ENCODE results near the gene GPM6B. TPM values are rescaled to one million over a fixed set of nuclear protein-coding genes. Genes with fewer than 3 reads are reported as not detected.

The GPM6B gene
- total RNA-seq, 1 donor, result 0.21 TPM

DNA sequence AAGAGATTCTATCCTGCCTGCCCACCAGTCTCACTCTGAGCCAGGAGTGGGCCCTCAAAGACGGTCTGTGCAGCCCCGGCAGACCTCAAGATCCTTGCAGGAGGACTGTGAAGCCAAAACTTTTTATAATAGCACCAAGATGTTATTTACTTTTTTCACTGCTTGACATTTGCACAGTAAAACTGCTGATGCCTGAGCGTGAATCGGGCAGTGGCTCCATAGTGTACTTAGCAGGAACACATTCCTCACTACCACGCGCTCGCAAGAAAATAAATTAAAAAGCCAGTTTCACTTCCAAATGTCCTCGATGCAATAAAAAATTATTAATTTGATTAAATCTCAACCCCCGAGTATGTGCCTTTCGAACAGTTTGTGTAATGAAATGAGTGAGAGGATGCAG lies 22.5 kb downstream of the GPM6B start:
- no peaks in the 10 kb centered on the region for H3K9me3 ChIP-seq (ENCODE audit: low read depth, low read length)
- H3K27me3 ChIP-seq (ENCODE audit: insufficient read depth, low read length), result no peaks in the 10 kb centered on the region
- H3K4me3 ChIP-seq (ENCODE audit: low read length), result no peak overlapping the region
- H3K4me1 ChIP-seq (ENCODE audit: insufficient read depth, low read length), result no peaks in the 10 kb centered on the region

DNA sequence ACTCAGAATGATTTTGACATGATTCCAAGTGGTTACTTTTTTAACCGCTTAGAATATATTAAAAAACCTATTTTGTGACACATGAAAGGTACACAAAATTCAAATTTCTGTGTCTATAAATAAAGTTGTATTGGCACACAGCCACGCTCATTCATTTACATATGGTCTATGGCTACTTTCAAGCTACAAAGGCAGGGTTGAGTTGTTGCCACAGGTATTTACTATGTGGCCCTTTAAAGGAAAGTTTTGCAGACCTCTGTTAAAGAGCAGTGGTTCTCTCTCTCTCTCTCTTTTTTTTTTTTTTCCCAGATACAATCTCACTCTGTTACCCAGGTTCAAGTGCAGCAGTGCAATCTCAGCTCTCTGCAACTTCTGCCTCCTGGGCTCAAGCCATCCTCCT lies 23.0 kb downstream of the GPM6B start:
- Histone ChIP-seq H3K4me3 (ENCODE audit: low read length) (no peak overlapping the region), H3K9me3 (ENCODE audit: low read depth, low read length) (no peaks in the 10 kb centered on the region), H3K4me1 (ENCODE audit: insufficient read depth, low read length) (no peaks in the 10 kb centered on the region), H3K27me3 (ENCODE audit: insufficient read depth, low read length) (no peaks in the 10 kb centered on the region)

DNA sequence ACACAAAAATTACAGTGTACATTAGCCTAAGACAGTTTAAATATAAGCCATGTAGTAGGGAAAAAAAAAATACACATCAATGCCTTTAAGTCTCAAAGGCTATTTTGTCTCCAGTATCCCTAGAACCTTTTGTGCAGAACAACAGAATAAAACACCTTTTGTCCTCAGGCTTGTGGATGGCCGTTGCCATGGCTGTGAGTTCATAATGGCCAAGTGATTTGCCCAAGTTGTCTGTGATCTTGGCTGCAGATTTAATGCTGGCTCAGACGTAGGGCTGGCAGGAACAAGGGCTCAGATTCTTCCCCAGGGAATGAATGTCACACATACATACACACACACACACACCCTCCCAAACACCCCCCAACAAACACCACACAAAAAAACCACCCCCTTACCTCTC lies 25.3 kb downstream of the GPM6B start:
- Histone ChIP-seq H3K4me1 (ENCODE audit: insufficient read depth, low read length) (no peaks in the 10 kb centered on the region), H3K27me3 (ENCODE audit: insufficient read depth, low read length) (no peaks in the 10 kb centered on the region), H3K4me3 (ENCODE audit: low read length) (no peak overlapping the region), H3K9me3 (ENCODE audit: low read depth, low read length) (no peaks in the 10 kb centered on the region)

DNA sequence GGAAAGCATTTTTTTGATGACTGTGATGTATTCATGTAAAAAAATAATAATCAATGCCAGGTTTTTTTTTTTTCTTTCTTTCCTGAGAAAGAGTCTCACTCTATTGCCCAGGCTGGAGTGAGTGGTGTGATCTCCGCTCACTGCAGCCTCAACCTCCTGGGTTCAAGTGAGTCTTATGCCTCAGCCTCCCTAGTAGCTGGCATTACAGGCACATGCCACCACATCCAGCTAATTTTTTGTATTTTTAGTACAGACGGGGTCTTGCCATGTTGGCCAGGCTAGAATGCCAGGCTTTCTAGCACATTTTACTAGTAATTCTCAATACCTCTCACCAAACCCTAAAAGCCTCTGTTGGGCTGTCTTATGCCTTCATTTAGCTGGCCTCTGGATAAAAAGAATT lies 25.7 kb downstream of the GPM6B start:
- no peaks in the 10 kb centered on the region for H3K9me3 ChIP-seq (ENCODE audit: low read depth, low read length)
- no peaks in the 10 kb centered on the region for H3K4me1 ChIP-seq (ENCODE audit: insufficient read depth, low read length)
- H3K4me3 ChIP-seq (ENCODE audit: low read length), result no peak overlapping the region
- H3K27me3 ChIP-seq (ENCODE audit: insufficient read depth, low read length), result no peaks in the 10 kb centered on the region

DNA sequence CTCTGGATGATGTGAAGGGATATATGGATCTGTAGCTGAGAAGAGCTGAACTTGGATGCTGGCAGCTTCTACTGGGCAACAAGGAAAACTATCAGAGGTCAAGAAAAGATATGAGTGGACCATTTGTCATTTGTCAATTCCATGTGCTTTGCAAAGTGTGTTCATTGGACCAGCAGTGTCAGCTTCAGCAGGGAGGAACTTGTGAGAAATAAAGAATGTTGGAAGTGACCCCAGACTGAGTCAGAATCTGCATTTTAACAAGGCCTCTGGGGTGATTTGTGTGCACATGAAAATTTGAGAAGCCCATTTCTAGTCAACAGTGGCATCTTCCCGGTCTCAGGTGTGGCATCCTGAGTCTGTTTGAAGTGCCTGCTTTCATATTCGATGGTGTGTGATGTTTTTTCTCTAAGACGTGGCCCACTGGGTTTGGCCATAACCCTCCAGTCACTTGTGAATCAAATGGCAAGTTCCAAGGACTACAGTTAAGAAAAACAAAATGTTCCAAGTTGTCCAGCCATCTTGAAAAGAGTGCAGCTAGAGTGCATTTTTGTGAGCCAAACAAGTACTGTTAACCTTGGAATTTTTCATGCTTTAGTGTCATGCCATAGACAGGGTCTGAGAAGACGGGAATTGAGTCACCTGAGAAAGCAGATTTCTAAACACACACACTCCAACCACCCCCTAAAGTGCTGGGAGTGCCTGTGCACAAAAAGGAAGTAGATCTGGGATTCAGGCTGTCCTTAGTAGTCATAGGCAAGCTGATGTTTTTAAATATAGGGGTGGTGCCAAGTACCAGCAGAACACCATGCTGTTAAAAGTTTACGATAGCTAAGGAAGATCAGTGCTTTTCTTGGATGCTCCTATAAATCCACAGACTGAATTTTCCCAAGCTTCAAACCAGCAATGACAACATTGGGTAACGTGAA lies 26.4 kb downstream of the GPM6B start:
- H3K27me3 ChIP-seq (ENCODE audit: insufficient read depth, low read length), result no peaks in the 10 kb centered on the region
- H3K4me3 ChIP-seq (ENCODE audit: low read length), result no peak overlapping the region
- H3K9me3 ChIP-seq (ENCODE audit: low read depth, low read length), result no peaks in the 10 kb centered on the region
- no peaks in the 10 kb centered on the region for H3K4me1 ChIP-seq (ENCODE audit: insufficient read depth, low read length)

DNA sequence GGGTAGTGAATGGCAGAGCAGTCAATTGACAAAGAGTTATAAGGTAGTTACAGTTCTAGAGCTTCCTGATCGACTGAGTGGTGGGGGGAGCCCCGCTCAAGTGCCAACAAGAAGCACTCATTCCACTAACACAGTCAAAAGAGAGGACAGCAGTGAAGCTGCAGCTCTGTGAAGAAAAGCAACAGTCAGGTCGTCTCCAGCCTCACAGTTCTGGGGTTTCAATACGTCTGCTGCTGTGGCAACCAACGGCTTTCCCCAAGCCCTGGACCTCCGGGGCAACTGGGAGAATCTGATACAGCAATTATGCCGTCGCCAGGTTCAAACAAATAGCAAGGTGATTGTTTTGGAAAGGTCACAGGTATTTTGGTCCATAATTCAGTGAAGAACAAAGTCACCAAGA lies 30.8 kb downstream of the GPM6B start:
- Histone ChIP-seq H3K27me3 (ENCODE audit: insufficient read depth, low read length) (no peaks in the 10 kb centered on the region), H3K4me1 (ENCODE audit: insufficient read depth, low read length) (no peaks in the 10 kb centered on the region), H3K9me3 (ENCODE audit: low read depth, low read length) (no peaks in the 10 kb centered on the region), H3K4me3 (ENCODE audit: low read length) (no peak overlapping the region)

DNA sequence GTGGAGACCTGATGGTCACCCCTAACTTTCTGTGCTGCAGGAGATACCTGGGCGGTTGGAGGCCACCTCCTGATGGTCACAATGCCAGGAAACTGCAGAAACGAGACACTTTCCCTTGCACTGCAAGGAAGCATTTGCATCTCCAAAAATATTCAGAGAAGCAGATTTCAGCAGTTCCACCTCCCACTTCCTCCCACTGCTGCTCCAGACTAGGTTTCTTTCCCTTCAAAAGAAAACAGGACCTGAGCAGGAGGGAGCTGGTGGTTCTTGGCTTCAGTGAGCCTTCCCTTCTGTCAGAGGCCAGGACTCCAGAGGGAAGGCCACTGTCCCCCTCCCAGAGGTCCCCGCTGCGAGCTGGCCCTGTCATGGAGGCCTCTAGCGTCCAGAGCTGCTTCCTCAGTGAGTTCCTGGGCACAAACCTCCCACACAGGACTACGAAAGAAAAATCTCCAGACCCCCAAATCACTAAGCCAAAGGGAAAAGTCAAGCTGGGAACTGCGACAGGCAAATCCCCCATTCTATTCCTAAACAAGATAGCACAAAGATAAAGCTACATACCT lies 35.9 kb downstream of the GPM6B start:
- Histone ChIP-seq H3K4me3 (ENCODE audit: low read length) (no peak overlapping the region), H3K27me3 (ENCODE audit: insufficient read depth, low read length) (no peaks in the 10 kb centered on the region), H3K4me1 (ENCODE audit: insufficient read depth, low read length) (peaks cover 5% of the 10 kb centered on the region), H3K9me3 (ENCODE audit: low read depth, low read length) (no peaks in the 10 kb centered on the region)

DNA sequence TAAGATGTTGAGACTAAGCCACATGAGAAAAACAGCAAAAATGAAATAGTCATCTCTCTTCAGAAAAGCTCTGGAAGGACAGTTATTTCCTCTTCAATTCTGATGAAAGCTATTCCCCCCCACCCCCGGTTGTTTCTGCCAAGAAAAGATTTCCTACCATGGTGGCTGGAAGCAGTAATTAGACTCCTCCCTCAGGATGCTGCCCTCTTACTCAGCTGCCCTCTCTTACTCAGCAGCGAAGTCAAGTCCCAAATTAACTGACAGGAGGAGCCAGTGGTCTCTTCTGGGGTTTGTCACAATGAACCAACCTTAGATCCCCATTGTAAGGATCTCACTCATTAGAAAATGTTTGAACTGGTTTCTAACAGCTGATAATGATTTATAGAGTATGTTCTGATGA lies 38.0 kb downstream of the GPM6B start:
- H3K4me3 ChIP-seq (ENCODE audit: low read length), result no peak overlapping the region
- no peaks in the 10 kb centered on the region for H3K27me3 ChIP-seq (ENCODE audit: insufficient read depth, low read length)
- H3K4me1 ChIP-seq (ENCODE audit: insufficient read depth, low read length), result peaks cover 5% of the 10 kb centered on the region
- H3K9me3 ChIP-seq (ENCODE audit: low read depth, low read length), result no peaks in the 10 kb centered on the region

DNA sequence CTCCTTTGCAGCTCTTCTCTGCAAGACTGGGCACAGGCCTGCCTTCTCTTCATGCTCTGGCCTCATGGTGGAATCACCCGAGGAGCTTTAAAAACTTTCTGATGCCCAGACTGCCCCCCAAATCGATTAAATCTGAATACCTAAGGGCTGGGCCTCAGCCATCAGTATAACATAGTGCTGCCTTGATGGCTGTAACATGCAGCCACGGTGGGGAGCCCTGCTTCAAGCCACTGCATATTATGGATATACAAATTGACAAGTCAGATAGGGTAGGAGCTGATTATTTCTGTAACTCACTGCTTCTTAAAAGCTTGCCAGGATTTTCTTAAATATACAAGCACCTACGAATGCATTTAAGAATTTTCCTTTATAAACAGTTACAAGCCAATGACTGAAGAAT lies 40.5 kb downstream of the GPM6B start:
- Histone ChIP-seq H3K4me3 (ENCODE audit: low read length) (no peak overlapping the region), H3K27me3 (ENCODE audit: insufficient read depth, low read length) (no peaks in the 10 kb centered on the region), H3K4me1 (ENCODE audit: insufficient read depth, low read length) (peaks cover 5% of the 10 kb centered on the region), H3K9me3 (ENCODE audit: low read depth, low read length) (no peaks in the 10 kb centered on the region)

DNA sequence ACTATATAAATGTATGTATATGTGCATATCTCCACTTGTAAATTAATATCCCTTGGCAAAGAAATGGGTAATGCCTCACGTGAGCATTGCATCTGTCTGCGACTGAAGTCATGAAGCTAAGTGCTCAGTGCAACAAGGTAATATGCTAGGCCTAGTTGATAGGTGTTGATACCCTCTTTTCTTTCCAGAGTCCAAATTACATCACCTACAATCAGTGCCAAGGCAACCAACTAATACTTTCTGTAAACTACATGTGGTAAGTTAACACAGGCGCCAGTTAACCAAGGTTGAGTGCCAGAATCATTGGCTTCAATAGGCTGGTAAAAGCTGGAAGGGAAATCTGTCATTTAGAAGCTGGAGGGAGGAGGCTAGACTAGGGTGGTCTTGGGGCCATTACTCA lies 41.1 kb downstream of the GPM6B start:
- H3K9me3 ChIP-seq (ENCODE audit: low read depth, low read length), result no peaks in the 10 kb centered on the region
- no peak overlapping the region for H3K4me3 ChIP-seq (ENCODE audit: low read length)
- peaks cover 3% of the 10 kb centered on the region for H3K4me1 ChIP-seq (ENCODE audit: insufficient read depth, low read length)
- no peaks in the 10 kb centered on the region for H3K27me3 ChIP-seq (ENCODE audit: insufficient read depth, low read length)

DNA sequence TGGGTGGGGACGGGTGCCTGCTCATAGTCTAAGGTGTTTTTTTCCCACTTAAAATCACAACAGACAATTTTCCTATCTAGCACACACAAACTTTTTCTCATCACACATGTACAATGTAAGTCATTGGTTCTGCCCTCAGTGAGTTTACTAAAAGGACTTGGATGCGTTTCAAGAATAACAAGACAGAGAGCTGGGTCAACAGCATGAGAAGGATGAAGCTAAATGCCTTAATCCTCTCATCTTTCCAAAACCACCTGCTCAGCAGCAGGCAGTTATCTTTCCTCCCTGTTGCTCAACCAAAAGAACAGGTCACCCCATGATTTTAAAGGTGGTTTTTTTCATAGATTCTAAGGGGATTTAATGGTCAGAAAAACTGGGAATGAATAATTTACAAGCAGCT lies 42.2 kb downstream of the GPM6B start:
- no peak overlapping the region for H3K4me3 ChIP-seq (ENCODE audit: low read length)
- no peaks in the 10 kb centered on the region for H3K4me1 ChIP-seq (ENCODE audit: insufficient read depth, low read length)
- H3K9me3 ChIP-seq (ENCODE audit: low read depth, low read length), result no peaks in the 10 kb centered on the region
- H3K27me3 ChIP-seq (ENCODE audit: insufficient read depth, low read length), result no peaks in the 10 kb centered on the region

DNA sequence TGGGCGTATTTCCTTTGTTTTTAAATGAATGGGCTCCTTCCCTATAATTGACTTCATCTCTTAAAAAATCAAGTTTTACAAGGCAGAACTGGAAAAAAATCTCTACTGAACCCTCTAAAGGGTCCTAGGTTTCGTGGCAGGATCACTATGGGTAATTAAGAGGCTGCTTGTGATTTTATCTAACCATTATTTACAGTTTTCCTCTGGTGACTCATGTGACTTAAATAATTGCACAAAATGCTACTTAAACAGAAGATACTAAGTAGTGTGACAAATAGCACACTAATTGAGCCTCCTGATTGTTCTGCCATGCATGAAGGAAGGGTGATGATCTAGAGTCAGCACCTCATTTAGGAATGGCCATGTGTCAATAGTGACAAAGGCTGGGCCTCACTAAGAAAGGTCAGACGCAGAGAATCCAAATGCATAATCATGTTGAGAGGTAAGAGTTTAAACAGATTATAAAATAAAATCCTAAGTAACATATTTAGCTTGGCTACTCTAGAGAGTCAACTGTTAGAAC lies 46.8 kb downstream of the GPM6B start:
- H3K4me3 ChIP-seq (ENCODE audit: low read length), result no peak overlapping the region

DNA sequence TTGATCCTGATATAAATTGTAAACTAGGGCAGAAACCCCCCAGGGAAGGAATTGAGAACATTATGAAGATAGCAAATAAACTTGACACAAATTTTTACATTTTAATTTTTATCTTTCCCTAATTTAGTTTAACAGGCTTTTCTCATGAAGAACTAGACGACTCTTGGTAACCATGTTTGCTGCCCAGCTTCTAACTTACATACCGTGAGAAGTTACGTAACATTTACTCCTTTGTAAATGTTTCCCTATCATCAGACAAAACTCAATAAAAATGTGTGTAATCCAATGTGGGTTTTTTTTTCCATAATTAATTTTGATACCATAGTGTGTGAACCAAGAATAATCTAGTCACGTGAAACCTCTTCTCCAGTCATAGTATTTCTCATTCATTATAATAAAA lies 48.0 kb downstream of the GPM6B start:
- H3K4me3 ChIP-seq (ENCODE audit: low read length), result no peak overlapping the region
- peaks cover 10% of the 10 kb centered on the region for H3K4me1 ChIP-seq (ENCODE audit: insufficient read depth, low read length)
- no peaks in the 10 kb centered on the region for H3K27me3 ChIP-seq (ENCODE audit: insufficient read depth, low read length)
- H3K9me3 ChIP-seq (ENCODE audit: low read depth, low read length), result no peaks in the 10 kb centered on the region

More for the DNA sequence above, 46.8 kb downstream of the GPM6B start:
- H3K27me3 ChIP-seq (ENCODE audit: insufficient read depth, low read length), result no peaks in the 10 kb centered on the region
- H3K9me3 ChIP-seq (ENCODE audit: low read depth, low read length), result no peaks in the 10 kb centered on the region
- peaks cover under 1% of the 10 kb centered on the region for H3K4me1 ChIP-seq (ENCODE audit: insufficient read depth, low read length)

DNA sequence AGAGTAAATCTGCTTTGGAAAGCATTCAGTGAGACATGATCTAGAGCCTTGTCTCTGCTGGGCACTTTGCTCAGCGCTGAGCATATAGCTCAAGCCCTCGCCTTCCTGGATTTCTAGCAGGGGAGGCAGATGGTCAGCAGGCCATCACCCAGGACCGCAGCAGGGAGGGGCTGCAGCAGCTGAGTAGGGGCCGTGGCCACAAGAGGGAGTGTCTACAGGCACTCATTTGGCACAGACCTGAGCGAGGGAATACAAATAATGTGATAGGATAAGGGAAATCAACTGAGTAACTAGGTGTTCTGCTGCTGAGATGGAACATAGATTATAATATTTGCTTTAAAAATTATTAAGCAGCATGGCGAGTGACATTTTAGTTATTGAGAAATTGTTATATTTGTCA lies 52.1 kb downstream of the GPM6B start:
- no peak overlapping the region for H3K4me3 ChIP-seq (ENCODE audit: low read length)

DNA sequence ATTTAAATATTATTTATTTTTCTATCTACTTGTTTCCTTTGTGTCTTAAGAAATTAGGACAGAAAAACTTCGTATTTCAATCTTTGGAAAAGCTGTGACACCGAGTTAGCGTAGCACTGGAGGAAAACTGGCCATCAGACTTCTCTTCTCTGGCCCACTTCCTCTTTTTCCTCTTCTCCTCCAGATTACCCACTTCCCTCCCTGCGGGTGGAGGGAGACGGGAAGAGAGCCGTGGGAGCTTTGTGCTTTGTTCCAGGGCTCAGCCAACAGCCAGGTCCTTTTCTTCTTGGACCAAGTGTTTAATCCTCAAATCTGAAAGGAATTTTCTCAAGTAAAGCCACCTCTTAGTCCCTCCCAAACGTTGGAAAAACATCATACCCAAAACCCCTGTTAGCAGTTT lies 52.6 kb downstream of the GPM6B start:
- Histone ChIP-seq H3K4me3 (ENCODE audit: low read length) (no peak overlapping the region), H3K27me3 (ENCODE audit: insufficient read depth, low read length) (no peaks in the 10 kb centered on the region), H3K9me3 (ENCODE audit: low read depth, low read length) (no peaks in the 10 kb centered on the region), H3K4me1 (ENCODE audit: insufficient read depth, low read length) (peaks cover 41% of the 10 kb centered on the region)

More for the DNA sequence above, 52.1 kb downstream of the GPM6B start:
- no peaks in the 10 kb centered on the region for H3K27me3 ChIP-seq (ENCODE audit: insufficient read depth, low read length)
- H3K9me3 ChIP-seq (ENCODE audit: low read depth, low read length), result no peaks in the 10 kb centered on the region
- H3K4me1 ChIP-seq (ENCODE audit: insufficient read depth, low read length), result peaks cover 36% of the 10 kb centered on the region

DNA sequence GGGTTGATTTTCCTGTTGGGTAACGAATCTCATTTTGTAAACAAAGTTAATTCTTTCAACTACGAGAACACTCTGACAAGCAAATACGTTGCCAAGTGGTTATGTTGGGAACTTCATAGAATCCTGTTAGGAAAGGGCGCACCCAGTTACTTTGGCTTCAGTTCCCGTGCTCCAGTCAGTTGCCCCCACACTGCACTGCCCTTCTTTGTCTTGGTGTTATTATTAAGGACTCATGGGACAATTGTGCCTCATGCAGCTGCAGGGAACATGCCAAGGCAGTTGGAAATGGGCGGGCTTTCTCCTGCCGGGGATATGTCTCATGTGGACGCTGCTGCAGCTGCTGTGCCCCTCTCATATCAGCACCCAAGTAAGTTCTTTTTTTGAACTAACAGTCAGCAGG lies 53.4 kb downstream of the GPM6B start:
- Histone ChIP-seq H3K9me3 (ENCODE audit: low read depth, low read length) (no peaks in the 10 kb centered on the region), H3K27me3 (ENCODE audit: insufficient read depth, low read length) (no peaks in the 10 kb centered on the region), H3K4me3 (ENCODE audit: low read length) (no peak overlapping the region), H3K4me1 (ENCODE audit: insufficient read depth, low read length) (peaks cover 49% of the 10 kb centered on the region)

Measured in mononuclear cell (primary cell).